DOHH2 (cell line): ENCODE measurements around the gene RHOBTB3.
A peak's percentile ranks its signal among the peaks of the same experiment; 100 is the strongest.

Experiments used
- H3F3A ChIP-seq: fragments of 200-600 bp; sonication (generic), shearing (Covaris generic); 2 replicates; pipeline ENCODE4 v1.6.0; 2016; ENCODE audit warnings: antibody characterized with exemption, mild to moderate bottlenecking; ENCODE audit not compliant: control insufficient read depth, insufficient read depth
- H3K27ac ChIP-seq: fragments of 200-600 bp; sonication (generic); 2 replicates; pipeline ENCODE4 v1.5.1; 2014; ENCODE audit warnings: low read depth, mild to moderate bottlenecking, low read length, moderate library complexity
- H3K27me3 ChIP-seq: fragments of 200-600 bp; sonication (generic); 2 replicates; pipeline ENCODE4 v1.6.1; 2014; ENCODE audit warnings: mild to moderate bottlenecking, low read length, mixed read lengths; ENCODE audit not compliant: control insufficient read depth
- H3K36me3 ChIP-seq: fragments of 200-600 bp; sonication (generic); 2 replicates; pipeline ENCODE4 v1.6.1; 2014; ENCODE audit warnings: mild to moderate bottlenecking, low read length, moderate library complexity, mixed read lengths; ENCODE audit not compliant: control insufficient read depth
- H3K4me1 ChIP-seq: fragments of 200-600 bp; sonication (generic); 2 replicates; pipeline ENCODE4 v1.6.1; 2014; ENCODE audit warnings: mild to moderate bottlenecking, low read length, mixed read lengths; ENCODE audit not compliant: control insufficient read depth
- H3K4me2 ChIP-seq: fragments of 200-600 bp; sonication (generic); 2 replicates; pipeline ENCODE4 v1.6.0; 2014; ENCODE audit warnings: mild to moderate bottlenecking, low read length, moderate library complexity
- H3K4me3 ChIP-seq: fragments of 200-600 bp; sonication (generic); 2 replicates; pipeline ENCODE4 v1.5.1; 2014; ENCODE audit warnings: mild to moderate bottlenecking, low read length, mixed read lengths
- H3K79me2 ChIP-seq: fragments of 200-600 bp; sonication (generic); 2 replicates; pipeline ENCODE4 v1.6.1; 2014; ENCODE audit warnings: mild to moderate bottlenecking, low read length, mixed read lengths; ENCODE audit not compliant: control insufficient read depth
- H3K9me2 ChIP-seq: fragments of 200-600 bp; sonication (generic); replicated peaks from 2 replicates; pipeline ENCODE4 v1.6.1; 2014; ENCODE audit warnings: mild to moderate bottlenecking, low read length, mixed read lengths; ENCODE audit not compliant: control insufficient read depth
- H3K9me3 ChIP-seq: fragments of 200-600 bp; sonication (generic); 2 replicates; pipeline ENCODE4 v1.6.1; 2014; ENCODE audit warnings: antibody characterized with exemption, low read length, mixed read lengths; ENCODE audit not compliant: control insufficient read depth, insufficient read depth
- H4K20me1 ChIP-seq: fragments of 200-600 bp; sonication (generic); 2 replicates; pipeline ENCODE4 v1.6.0; 2014; ENCODE audit warnings: low read depth, mild to moderate bottlenecking, antibody characterized with exemption, low read length, moderate library complexity; ENCODE audit not compliant: control insufficient read depth, insufficient read depth
- EZH2phosphoT487 ChIP-seq: fragments of 200-600 bp; sonication (generic); IDR thresholded peaks from 2 replicates; pipeline ENCODE4 v1.6.1; 2017; ENCODE audit warnings: borderline replicate concordance, mild to moderate bottlenecking, antibody characterized with exemption, low read length, moderate library complexity, mixed read lengths
- TF ChIP-seq, protein P1 (sequence below): fragments of 200-600 bp; sonication (generic); IDR thresholded peaks from one replicate; pipeline ENCODE4 v1.5.1; 2014; ENCODE audit warnings: antibody characterized with exemption, mild to moderate bottlenecking, low read depth, low read length; ENCODE audit not compliant: poor library complexity, severe bottlenecking

The RHOBTB3 gene

GRCh38 chr5:95830226-95830625, 99.1 kb downstream of the RHOBTB3 start:
- peaks cover 21% of the 10 kb centered on the region for H3K4me1 ChIP-seq
- no peaks in the 10 kb centered on the region for H3K36me3 ChIP-seq
- H3K27me3 ChIP-seq = no peaks in the 10 kb centered on the region
- no peak for TF ChIP-seq EZH2phosphoT487
- TF ChIP-seq, protein P1, sequence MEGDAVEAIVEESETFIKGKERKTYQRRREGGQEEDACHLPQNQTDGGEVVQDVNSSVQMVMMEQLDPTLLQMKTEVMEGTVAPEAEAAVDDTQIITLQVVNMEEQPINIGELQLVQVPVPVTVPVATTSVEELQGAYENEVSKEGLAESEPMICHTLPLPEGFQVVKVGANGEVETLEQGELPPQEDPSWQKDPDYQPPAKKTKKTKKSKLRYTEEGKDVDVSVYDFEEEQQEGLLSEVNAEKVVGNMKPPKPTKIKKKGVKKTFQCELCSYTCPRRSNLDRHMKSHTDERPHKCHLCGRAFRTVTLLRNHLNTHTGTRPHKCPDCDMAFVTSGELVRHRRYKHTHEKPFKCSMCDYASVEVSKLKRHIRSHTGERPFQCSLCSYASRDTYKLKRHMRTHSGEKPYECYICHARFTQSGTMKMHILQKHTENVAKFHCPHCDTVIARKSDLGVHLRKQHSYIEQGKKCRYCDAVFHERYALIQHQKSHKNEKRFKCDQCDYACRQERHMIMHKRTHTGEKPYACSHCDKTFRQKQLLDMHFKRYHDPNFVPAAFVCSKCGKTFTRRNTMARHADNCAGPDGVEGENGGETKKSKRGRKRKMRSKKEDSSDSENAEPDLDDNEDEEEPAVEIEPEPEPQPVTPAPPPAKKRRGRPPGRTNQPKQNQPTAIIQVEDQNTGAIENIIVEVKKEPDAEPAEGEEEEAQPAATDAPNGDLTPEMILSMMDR = no peak
- no peaks in the 10 kb centered on the region for H4K20me1 ChIP-seq
- peaks cover 8% of the 10 kb centered on the region; the same call in 1 of the 2 replicates for H3F3A ChIP-seq
- H3K4me3 ChIP-seq = no peak overlapping the region
- no peaks in the 10 kb centered on the region for H3K9me2 ChIP-seq
- no peak overlapping the region for H3K27ac ChIP-seq
- H3K79me2 ChIP-seq = no peaks in the 10 kb centered on the region
- no peaks in the 10 kb centered on the region for H3K9me3 ChIP-seq
- no peak overlapping the region for H3K4me2 ChIP-seq

GRCh38 chr5:95832664-95833063, 101.5 kb downstream of the RHOBTB3 start:
- no peaks in the 10 kb centered on the region for H3K9me3 ChIP-seq
- peaks cover 35% of the 10 kb centered on the region for H3K4me1 ChIP-seq
- H3K27me3 ChIP-seq = no peaks in the 10 kb centered on the region
- H3K79me2 ChIP-seq = no peaks in the 10 kb centered on the region
- TF ChIP-seq EZH2phosphoT487 = no peak
- TF ChIP-seq, protein P1 = no peak
- no peaks in the 10 kb centered on the region for H4K20me1 ChIP-seq
- no peaks in the 10 kb centered on the region for H3K9me2 ChIP-seq
- peak overlapping the region; percentile 19; the same call in 1 of the 2 replicates for H3K4me3 ChIP-seq
- H3K36me3 ChIP-seq = no peaks in the 10 kb centered on the region
- H3K27ac ChIP-seq = no peak overlapping the region
- H3F3A ChIP-seq = peaks cover 8% of the 10 kb centered on the region; the same call in 1 of the 2 replicates
- peak overlapping the region; percentile 87 for H3K4me2 ChIP-seq

- Histone ChIP-seq H3K4me2 (peak overlapping the region; percentile 87), H3K27me3 (no peaks in the 10 kb centered on the region), H3F3A (peaks cover 8% of the 10 kb centered on the region; the same call in 1 of the 2 replicates), H3K9me3 (no peaks in the 10 kb centered on the region), H3K79me2 (no peaks in the 10 kb centered on the region), H4K20me1 (no peaks in the 10 kb centered on the region), H3K4me3 (peak overlapping the region; percentile 75), H3K9me2 (no peaks in the 10 kb centered on the region), H3K4me1 (peaks cover 38% of the 10 kb centered on the region), H3K36me3 (no peaks in the 10 kb centered on the region), H3K27ac (peak overlapping the region; percentile 71)
- TF ChIP-seq, protein P1 = no peak
- no peak for TF ChIP-seq EZH2phosphoT487
These were observed 104.7 kb downstream of the RHOBTB3 start for GRCh38 chr5:95835682-95836385.
